GM19328 (cell line): ENCODE measurements around the gene DESI1.
"Not testable (repeated sequence)": the region's sequence is repeated elsewhere in the genome, so short reads cannot be mapped to it uniquely, and the experiment has no call there.

ENCODE experiments used
- ATAC-seq: cut with Tn5 transposase; IDR thresholded peaks from one replicate; pipeline ENCODE4 v1.9.1; 2021; ENCODE audit warnings: mild to moderate bottlenecking, moderate library complexity; ENCODE audit not compliant: unreplicated experiment

Gene DESI1

GRCh38 chr22:41620589-41621098, at the start of gene DESI1:
DESI1 (minus strand) TSS chr22:41621043; CDS start chr22:41620839, 204 bp downstream.
- ATAC-seq = peak; percentile 31

GRCh38 chr22:41668971-41669911, 48.4 kb upstream of the DESI1 start:
- ATAC-seq = no peak

GRCh38 chr22:41664951-41665350, 44.1 kb upstream of the DESI1 start:
- no peak for ATAC-seq

GRCh38 chr22:41664490-41664889, 43.6 kb upstream of the DESI1 start:
- no peak for ATAC-seq

GRCh38 chr22:41663594-41663993, 42.8 kb upstream of the DESI1 start:
- ATAC-seq = not testable (repeated sequence)

- no peak for ATAC-seq
These were observed 40.9 kb upstream of the DESI1 start for GRCh38 chr22:41661713-41662112.

- no peak for ATAC-seq
These were observed 40.2 kb upstream of the DESI1 start for GRCh38 chr22:41661088-41661487.

GRCh38 chr22:41660416-41660815, 39.6 kb upstream of the DESI1 start:
- no peak for ATAC-seq

- ATAC-seq = no peak
These were observed 39.1 kb upstream of the DESI1 start for GRCh38 chr22:41659941-41660340.

- no peak for ATAC-seq
These were observed 38.0 kb upstream of the DESI1 start for GRCh38 chr22:41658869-41659268.

GRCh38 chr22:41657709-41658108, 36.9 kb upstream of the DESI1 start:
- no peak for ATAC-seq

GRCh38 chr22:41656556-41656955, 35.7 kb upstream of the DESI1 start:
- no peak for ATAC-seq

- no peak for ATAC-seq
These were observed 33.5 kb upstream of the DESI1 start for GRCh38 chr22:41654322-41654721.

- no peak for ATAC-seq
These were observed 30.0 kb upstream of the DESI1 start for GRCh38 chr22:41650821-41651220.

GRCh38 chr22:41650229-41650628, 29.4 kb upstream of the DESI1 start:
- ATAC-seq = no peak

GRCh38 chr22:41648432-41648831, 27.6 kb upstream of the DESI1 start:
- ATAC-seq = no peak

GRCh38 chr22:41647771-41648170, 26.9 kb upstream of the DESI1 start:
- no peak for ATAC-seq

- ATAC-seq = no peak
These were observed 21.7 kb upstream of the DESI1 start for GRCh38 chr22:41642331-41643110.

- no peak for ATAC-seq
These were observed 21.0 kb upstream of the DESI1 start for GRCh38 chr22:41641854-41642253.

- ATAC-seq = no peak
These were observed 17.9 kb upstream of the DESI1 start for GRCh38 chr22:41638748-41639147.

- ATAC-seq = no peak
These were observed 17.3 kb upstream of the DESI1 start for GRCh38 chr22:41638124-41638523.

- ATAC-seq = not testable (repeated sequence)
These were observed 16.8 kb upstream of the DESI1 start for GRCh38 chr22:41637623-41638022.
